Cardiac septum (tissue), 1 donor: ENCODE data around the gene TUBA3D. TPM values are rescaled to one million over a fixed set of nuclear protein-coding genes. Genes with fewer than 3 reads are reported as not detected.
"Not testable (repeated sequence)": the region's sequence is repeated elsewhere in the genome, so short reads cannot be mapped to it uniquely, and the experiment has no call there.

Source experiments
- DNase-seq: peaks from one replicate; pipeline ENCODE4 v3.0.0-alpha.2; 2020; ENCODE audit warnings: low spot score
- intact Hi-C: fragments of 100-400 bp; cut with DNase I; formaldehyde crosslinking; loops from one replicate; pipeline ENCODE4 v1.14.0; 2022
- long read RNA-seq: library from polyadenylated mRNA; unstranded; transcript quantifications from one replicate; pipeline ENCODE4 v2.0.0, GENCODE V29; 2021
- total RNA-seq: library from RNA; stranded (reverse); fragmentation: NEBNext Ultra II Directional; extraction: Animal tissue kit (Norgen Biotek cat#: 25700); gene quantifications from one replicate; pipeline ENCODE4 v1.2.1, GENCODE V29; 2021
- donor health status: DM: no; HTN: no; CAD: no.

Gene TUBA3D
- 4.0 TPM for total RNA-seq
- long read RNA-seq, partial matches to known transcripts: 5 of 6 reads
- long read RNA-seq, other reads (novel, unspliced or antisense): 1 of 6 reads

DNA sequence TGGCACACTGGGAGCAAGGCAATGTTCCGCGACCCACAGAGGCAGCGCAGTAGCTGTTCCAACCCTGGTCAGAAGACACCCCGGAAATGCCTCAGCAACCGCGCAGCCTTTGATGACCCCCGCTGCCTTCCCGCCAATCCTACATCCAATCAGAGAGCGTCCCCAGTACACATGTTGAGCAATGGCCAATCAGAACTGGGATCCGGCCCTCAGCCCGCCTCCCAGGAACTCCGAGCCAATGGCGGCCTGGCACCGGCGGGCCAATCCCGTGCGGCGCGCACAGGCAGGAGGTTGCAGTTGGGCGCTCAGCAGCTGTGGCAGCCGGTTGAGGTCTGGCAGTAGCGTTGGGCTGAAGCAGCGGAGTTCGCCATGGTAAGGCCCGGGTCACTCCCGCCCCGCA is at the start of gene TUBA3D:
Gene TUBA3D, plus strand, starts transcription at position 289 of the 400 bp plus-strand sequence. Its CDS starts 81 bp downstream, at position 370.
- intact Hi-C loops: no loop called here
- DNase-seq: no peak

GRCh38 chr2:131426727-131427126 is 49.2 kb upstream of the TUBA3D start:
- intact Hi-C loops: no loop called here
- DNase-seq: no peak

DNA sequence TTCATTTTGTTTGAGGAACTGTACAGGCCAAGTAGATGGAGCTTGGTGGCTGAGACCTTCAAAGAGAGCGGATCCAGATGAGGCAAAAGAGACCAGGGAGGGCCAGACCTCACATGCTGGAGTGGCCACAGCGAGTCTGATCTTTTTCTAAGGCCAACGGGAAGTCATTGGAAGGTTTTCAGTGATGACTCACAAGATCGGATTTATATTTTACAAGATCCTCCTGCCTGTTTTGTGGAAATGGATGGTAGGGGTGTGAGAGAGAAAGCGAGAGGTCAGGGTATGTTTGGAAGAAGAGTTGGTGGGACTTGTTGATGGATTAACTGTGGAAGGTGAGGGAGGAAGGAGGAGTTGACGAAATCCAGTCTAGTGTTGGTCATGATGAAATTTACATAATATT is 44.6 kb upstream of the TUBA3D start:
- no peak for DNase-seq
- intact Hi-C loops: no loop called here

GRCh38 chr2:131440742-131441468 is 35.0 kb upstream of the TUBA3D start:
- intact Hi-C loops, DNase-seq: not testable (repeated sequence)

GRCh38 chr2:131444736-131445514 is 31.0 kb upstream of the TUBA3D start:
- intact Hi-C loops, DNase-seq: not testable (repeated sequence)

DNA sequence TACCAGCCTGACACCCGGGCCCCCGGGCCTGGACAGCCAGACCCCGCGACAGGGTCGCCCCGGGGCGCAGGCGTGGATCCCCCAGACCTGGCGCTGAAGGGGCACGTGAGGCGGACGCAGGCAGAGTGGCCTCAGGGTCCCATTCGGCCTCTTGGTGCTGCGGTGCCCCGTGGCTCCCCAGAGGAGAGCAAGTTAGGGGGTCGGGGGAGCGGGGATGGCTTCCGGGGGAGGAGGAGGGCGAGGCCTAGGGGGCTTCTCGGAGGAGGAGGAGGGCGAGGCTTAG is 30.5 kb upstream of the TUBA3D start:
- DNase-seq, intact Hi-C loops: not testable (repeated sequence)

GRCh38 chr2:131445896-131446295 is 30.0 kb upstream of the TUBA3D start:
- intact Hi-C loops: no loop called here
- DNase-seq: no peak

DNA sequence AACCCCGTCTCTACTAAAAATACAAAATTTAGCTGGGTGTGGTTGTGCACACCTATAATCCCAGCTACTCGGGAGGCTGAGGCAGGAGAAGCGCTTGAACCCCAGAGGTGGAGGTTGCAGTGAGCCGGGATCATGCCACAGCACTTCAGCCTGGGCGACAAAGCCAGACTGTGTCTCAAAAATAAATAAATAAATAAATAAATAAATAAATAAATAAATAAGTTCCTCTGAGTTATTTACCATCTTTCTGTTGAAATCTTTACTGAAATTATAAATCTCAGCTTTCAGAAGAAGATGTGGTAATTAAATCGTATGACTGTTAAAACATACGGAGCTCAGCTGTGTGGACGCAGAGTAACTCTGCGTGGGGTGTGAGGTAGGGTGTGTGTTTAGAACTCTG is 27.9 kb upstream of the TUBA3D start:
- intact Hi-C loops, DNase-seq: not testable (repeated sequence)

- intact Hi-C loops, DNase-seq: not testable (repeated sequence)
These were observed 24.5 kb upstream of the TUBA3D start for GRCh38 chr2:131451265-131451949.

- DNase-seq, intact Hi-C loops: not testable (repeated sequence)
These were observed 21.0 kb upstream of the TUBA3D start for GRCh38 chr2:131454914-131455313.

DNA sequence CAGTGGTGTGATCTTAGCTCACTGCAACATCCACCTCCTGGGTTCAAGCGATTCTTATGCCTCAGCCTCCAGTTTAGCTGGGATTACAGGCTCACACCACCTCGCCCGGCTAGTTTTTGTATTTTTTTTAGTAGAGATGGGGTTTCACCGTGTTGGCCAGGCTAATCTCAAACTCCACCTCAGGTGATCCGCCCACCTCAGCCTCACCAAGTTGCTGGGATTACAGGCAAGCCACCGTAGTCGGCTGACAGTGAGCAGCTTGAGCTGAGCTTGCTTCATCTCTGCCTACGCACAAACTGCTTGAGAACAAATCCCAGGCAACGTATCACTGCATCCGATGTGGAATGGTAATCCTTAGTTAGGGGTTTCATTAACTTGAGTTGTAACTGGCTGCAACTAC is 8.2 kb upstream of the TUBA3D start:
- DNase-seq, intact Hi-C loops: not testable (repeated sequence)

- DNase-seq, intact Hi-C loops: not testable (repeated sequence)
These were observed 5.0 kb upstream of the TUBA3D start for GRCh38 chr2:131470944-131471343.

DNA sequence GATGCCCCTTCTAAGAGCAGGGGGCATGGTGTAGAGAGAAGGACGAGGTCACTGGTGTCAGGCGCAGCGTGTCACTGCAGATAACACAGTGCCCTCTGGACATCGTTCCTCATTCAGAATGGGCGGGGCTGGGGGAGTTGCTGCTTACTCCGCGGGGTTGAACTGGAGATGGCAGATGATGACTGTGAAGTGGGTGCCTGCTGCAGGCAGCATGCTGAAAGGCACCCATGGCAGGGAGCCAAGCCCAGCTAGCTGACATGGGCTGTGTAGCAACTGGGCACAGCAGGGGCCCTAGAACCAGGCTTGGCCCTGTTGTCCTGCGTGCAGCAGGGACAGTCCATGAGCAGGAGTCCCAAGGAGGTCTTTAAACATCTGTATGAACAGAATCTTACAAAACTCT is 4.3 kb upstream of the TUBA3D start:
- DNase-seq, intact Hi-C loops: not testable (repeated sequence)

GRCh38 chr2:131473266-131473665 is 2.7 kb upstream of the TUBA3D start:
- intact Hi-C loops, DNase-seq: not testable (repeated sequence)

DNA sequence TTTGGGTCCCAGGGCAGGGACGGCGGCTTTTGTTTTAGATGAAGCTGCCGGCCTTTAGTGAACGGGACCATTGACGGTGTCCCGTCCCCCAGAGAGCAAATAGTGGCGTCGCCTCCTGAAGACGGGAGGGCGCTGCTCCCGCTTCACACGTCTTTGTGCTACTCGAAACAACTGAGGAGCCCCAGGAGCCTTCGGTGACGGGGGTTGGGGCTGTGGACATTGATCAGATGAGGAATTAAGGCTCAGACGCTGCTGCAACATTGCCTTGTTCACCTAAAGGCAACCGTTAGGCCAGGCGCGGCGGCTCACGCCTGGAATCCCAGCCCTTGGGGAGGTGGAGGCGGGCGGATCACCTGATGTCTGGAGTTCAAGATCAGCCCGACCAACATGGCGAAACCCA is 444 bp downstream of the TUBA3D start:
- DNase-seq, intact Hi-C loops: not testable (repeated sequence)

- DNase-seq, intact Hi-C loops: not testable (repeated sequence)
These were observed 1.3 kb downstream of the TUBA3D start for GRCh38 chr2:131477227-131477626.

GRCh38 chr2:131478074-131478849 is 2.3 kb downstream of the TUBA3D start:
- DNase-seq, intact Hi-C loops: not testable (repeated sequence)

DNA sequence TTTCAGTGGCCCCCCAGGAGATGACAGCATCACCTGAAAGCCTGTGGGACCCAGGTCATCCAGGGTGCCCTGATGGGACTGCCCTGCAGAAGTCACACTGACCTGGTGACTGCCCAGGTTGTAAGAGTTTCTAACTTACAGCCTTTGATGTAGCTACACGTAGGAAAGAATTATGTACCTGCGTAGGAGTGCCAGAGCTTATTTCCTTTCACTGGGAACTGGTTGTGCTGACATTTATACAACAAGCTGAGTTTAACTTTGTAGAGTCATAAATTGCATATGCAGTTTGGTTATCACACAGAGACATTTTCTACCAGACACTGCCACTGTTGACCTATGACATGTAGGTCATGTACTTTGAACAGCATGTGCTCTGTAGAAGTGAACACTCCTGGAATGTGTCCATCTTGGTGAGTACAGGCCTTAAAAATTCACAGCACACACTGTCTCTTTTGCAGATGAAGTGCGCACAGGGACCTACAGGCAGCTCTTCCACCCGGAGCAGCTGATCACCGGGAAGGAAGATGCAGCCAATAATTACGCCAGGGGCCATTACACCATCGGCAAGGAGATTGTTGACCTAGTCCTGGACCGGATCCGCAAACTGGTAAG is 3.0 kb downstream of the TUBA3D start:
- DNase-seq, intact Hi-C loops: not testable (repeated sequence)

DNA sequence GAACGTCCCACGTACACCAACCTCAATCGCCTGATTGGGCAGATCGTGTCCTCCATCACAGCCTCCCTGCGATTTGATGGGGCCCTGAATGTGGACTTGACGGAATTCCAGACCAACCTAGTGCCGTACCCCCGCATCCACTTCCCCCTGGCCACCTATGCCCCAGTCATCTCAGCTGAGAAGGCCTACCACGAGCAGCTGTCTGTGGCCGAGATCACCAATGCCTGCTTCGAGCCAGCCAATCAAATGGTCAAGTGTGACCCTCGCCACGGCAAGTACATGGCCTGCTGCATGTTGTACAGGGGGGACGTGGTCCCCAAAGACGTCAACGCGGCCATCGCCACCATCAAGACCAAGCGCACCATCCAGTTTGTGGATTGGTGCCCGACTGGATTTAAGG is 4.4 kb downstream of the TUBA3D start:
- intact Hi-C loops, DNase-seq: not testable (repeated sequence)
